ENCODE results near the gene POLR2J.

Gene POLR2J

DNA sequence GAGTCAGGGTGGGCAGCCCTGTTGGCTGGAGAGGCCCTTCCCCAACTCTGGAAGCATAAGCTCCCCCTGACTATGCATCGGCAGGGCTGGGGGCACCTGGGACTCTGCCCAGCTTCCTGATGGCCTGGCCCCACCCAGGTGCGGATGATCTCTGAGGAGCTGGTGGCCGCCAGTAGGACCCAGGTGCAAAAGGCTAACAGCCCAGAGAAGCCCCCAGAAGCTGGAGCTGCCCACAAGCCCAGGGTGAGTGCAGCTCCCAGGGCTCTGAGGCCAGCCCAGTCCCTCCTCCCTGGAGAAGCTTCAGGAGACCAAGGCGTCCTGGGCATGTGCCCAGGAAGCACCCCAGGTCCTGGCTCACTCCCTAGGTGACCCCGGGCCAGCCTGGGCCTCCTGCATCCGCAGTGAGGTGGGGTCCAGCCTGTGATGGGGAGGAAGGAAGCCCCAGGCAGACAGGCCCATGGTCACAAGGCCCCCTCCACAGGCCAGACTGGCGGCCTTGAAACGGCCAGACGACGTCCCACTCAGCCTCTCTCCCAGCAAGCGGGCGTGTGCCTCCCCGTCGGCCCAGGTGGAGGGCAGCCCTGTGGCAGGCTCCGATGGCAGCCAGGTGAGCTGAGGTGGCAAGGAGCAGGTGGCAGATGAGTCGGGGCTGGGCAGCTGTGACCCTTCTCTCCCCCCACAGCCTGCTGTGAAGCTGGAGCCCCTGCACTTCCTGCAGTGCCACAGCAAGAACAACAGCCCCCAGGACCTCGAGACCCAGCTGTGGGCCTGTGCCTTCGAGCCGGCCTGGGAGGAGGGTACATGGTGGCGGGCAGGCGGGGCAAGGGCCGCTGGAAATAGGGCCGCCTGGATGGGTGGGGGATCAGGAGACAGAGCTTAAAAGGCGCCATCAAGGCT lies 10.9 kb downstream of the POLR2J start:
- no peak overlapping the region for H3K4me3 ChIP-seq (ENCODE audit: low read depth, low read length)
- TF ChIP-seq, protein P1, sequence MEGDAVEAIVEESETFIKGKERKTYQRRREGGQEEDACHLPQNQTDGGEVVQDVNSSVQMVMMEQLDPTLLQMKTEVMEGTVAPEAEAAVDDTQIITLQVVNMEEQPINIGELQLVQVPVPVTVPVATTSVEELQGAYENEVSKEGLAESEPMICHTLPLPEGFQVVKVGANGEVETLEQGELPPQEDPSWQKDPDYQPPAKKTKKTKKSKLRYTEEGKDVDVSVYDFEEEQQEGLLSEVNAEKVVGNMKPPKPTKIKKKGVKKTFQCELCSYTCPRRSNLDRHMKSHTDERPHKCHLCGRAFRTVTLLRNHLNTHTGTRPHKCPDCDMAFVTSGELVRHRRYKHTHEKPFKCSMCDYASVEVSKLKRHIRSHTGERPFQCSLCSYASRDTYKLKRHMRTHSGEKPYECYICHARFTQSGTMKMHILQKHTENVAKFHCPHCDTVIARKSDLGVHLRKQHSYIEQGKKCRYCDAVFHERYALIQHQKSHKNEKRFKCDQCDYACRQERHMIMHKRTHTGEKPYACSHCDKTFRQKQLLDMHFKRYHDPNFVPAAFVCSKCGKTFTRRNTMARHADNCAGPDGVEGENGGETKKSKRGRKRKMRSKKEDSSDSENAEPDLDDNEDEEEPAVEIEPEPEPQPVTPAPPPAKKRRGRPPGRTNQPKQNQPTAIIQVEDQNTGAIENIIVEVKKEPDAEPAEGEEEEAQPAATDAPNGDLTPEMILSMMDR (IDR thresholded peaks at IDR 0.05; ENCODE audit: borderline replicate concordance, insufficient read depth, low read depth, low read length): no peak

DNA sequence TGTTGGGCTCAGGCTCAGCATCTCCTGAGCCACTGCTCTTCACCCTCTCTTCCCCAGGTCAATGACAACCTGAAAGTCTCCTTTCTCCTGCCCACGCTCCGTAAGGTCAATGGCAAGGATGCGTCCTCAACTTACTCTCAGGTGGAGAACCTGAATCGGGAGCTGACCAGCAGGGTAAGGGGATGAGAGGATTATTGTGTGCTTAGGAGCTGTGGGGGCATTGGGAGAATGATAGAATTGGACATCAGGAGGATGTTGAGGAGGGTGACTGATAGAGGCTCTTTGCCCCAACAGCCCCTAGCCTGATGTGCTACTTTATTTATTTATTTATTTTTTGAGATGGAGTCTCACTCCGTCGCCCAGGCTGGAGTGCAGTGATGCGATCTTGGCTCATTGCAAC lies 12.6 kb downstream of the POLR2J start:
- peak overlapping the region; percentile 73 for H3K4me3 ChIP-seq (ENCODE audit: low read depth, low read length)
- TF ChIP-seq, protein P1 (IDR thresholded peaks at IDR 0.05; ENCODE audit: borderline replicate concordance, insufficient read depth, low read depth, low read length): no peak

DNA sequence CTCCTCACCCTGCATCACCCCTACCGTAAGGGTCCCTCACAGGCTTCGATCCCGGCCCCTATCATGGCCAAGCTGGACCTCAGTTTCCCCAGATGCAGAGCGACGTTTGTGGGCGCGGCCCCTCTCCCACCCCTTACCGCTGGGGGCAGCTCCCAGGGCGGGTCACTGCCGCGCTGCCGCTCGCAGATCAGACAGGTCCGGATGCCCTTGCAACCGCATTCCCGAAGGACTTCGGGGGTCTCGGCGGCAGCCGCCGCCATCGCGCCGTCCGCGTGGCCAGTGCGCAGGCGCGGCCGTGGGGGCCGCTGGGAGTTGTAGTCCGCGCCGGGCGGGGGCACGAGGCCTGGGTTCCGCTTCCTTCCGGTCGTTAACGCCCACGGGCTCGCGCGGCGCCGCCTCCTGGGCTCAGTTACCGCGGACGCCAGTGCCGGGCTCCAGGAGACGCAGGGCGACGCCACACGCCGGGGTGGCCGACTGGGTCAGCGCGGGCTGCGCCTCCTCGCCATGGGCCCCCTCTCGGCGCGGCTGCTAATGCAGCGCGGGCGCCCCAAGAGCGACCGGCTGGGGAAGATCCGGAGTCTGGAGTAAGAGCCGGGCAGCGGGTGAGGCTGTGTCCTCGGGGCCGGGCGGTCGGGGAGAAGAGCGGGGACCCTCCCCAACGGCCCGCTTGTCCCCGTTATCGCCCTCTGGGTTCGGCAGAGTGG lies 14.0 kb downstream of the POLR2J start, which contains the start of the genes ALKBH4 and LRWD1:
Gene ALKBH4 (minus strand): TSS at position 287 of the 704 bp plus-strand sequence. CDS start 27 bp downstream, at position 260.
Gene LRWD1 (plus strand): TSS at position 408 of the 704 bp plus-strand sequence. CDS start 97 bp downstream, at position 505.
- TF ChIP-seq, protein P1 (IDR thresholded peaks at IDR 0.05; ENCODE audit: borderline replicate concordance, insufficient read depth, low read depth, low read length): 0 out of 2 replicates have a peak, but pooled peaks have one; percentile 14
- H3K4me3 ChIP-seq (ENCODE audit: low read depth, low read length): peak within 1 kb of the TSS; percentile 73

DNA sequence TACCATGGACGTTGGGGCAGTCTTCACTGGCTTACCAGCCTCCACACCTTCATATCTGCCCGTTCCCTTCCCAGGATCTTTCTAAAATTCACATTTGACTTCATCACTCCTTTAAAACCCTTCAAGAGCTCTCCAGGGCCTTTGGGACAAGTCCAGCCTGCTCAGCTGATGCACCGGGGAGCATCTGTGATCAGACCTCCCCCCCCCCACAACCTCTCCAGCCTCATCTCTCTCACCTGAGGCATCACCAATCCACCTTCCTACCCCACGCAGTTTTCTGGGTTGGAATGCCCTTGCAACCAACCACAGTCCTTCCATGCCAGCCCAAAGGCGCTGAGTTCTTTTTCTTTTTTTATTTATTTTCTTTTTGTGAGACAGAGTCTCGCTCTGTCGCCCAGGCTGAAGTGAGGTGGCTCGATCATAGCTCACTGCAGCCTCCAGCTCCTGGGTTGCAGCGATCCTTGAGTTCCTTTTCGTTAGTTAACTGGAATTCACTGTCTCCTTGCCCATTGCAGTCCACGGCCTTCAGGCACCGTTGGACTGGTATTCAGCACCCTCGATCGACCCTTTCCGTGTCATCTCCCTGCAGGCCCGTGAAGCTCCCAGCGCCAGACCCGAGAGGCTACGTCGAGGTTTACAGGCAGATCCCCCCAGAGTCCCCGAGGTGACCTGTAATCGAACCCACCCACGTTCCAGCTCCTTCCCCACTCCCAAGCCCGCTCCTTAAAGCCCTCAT lies 14.7 kb downstream of the POLR2J start:
- peak overlapping the region; percentile 73 for H3K4me3 ChIP-seq (ENCODE audit: low read depth, low read length)
- TF ChIP-seq, protein P1 (IDR thresholded peaks at IDR 0.05; ENCODE audit: borderline replicate concordance, insufficient read depth, low read depth, low read length): no peak

DNA sequence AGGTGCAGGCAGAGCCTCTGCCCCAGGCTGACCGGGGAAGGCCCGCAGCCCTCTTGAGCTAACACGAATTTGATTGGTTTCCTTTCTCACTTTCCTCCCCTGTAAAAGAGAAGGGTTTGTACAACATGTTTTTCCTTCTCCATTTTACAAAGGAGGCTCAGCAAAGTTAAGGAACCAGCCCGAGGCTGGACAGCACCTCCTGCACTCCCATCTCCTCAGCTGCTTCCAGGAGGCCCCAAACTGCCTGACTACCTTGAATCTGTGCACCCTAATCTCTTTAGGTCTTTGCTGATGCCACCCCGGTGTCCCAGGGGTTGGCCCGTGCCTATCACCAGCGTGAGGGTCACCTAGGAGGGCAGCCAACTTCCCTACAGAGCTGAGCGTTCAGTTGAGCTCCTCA lies 18.3 kb downstream of the POLR2J start:
- no peak overlapping the region for H3K4me3 ChIP-seq (ENCODE audit: low read depth, low read length)
- TF ChIP-seq, protein P1 (IDR thresholded peaks at IDR 0.05; ENCODE audit: borderline replicate concordance, insufficient read depth, low read depth, low read length): no peak

DNA sequence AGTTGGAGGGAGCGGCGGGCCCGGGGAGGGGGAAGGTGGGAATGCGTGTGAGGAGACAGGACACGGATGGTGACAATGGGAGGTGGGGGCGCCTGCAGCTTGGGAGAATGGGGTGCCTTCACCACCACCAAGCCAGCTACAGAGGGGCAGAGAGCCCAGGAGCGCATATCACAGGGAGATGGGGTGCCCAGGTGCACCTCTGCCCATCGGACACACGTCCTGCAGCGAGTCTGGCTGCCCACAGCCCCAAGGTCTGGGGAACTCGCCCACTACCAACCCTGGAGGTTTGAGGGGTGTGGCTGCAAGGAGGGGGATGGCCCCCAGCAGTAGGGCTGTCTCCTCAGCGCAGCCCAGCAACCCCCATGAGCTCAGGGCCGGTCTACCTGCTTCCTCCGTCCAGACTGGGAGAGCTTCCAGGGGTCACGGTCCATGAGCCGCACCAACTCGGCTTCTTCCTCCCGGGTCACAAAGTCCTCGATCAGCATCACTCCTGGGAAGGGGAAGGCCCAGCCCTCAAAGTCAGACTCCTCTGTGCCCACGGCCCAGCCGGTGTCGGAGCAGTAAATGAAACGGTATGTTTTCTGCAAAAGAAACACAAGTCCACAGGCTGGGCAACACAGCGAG lies 19.4 kb downstream of the POLR2J start:
- no peak overlapping the region for H3K4me3 ChIP-seq (ENCODE audit: low read depth, low read length)
- TF ChIP-seq, protein P1 (IDR thresholded peaks at IDR 0.05; ENCODE audit: borderline replicate concordance, insufficient read depth, low read depth, low read length): no peak

Data from GM12875 (cell line).